Osteoblast (primary cell): ENCODE measurements around the gene KIAA1755. TPM values are rescaled to one million over a fixed set of nuclear protein-coding genes. Genes with fewer than 3 reads are reported as not detected.

Experiments used
- DNase-seq: peaks from one replicate; pipeline ENCODE4 v3.0.0; 2011; ENCODE audit warnings: low spot score, mixed read lengths; ENCODE audit not compliant: insufficient read length; ENCODE audit errors: missing footprints
- H2AFZ ChIP-seq: 2 replicates; pipeline ENCODE4 v1.6.0; 2011; ENCODE audit warnings: mild to moderate bottlenecking, low read length
- H3K27ac ChIP-seq: 2 replicates; pipeline ENCODE4 v1.5.1; 2011; ENCODE audit warnings: mild to moderate bottlenecking, low read depth, low read length, moderate library complexity
- H3K27me3 ChIP-seq: 2 replicates; pipeline ENCODE4 v1.6.0; 2012; ENCODE audit warnings: mild to moderate bottlenecking, control low read depth, inconsistent platforms, low read length, moderate library complexity; ENCODE audit not compliant: insufficient read depth
- H3K36me3 ChIP-seq: 2 replicates; pipeline ENCODE4 v1.5.1; 2011; ENCODE audit warnings: mild to moderate bottlenecking, low read length, control low read depth, moderate library complexity; ENCODE audit not compliant: insufficient read depth
- H3K4me1 ChIP-seq: 2 replicates; pipeline ENCODE4 v1.5.1; 2011; ENCODE audit warnings: mild to moderate bottlenecking, low read length, control low read depth, moderate library complexity; ENCODE audit not compliant: insufficient read depth
- H3K4me2 ChIP-seq: 2 replicates; pipeline ENCODE4 v1.6.0; 2011; ENCODE audit warnings: mild to moderate bottlenecking, low read length; ENCODE audit not compliant: insufficient read depth
- H3K4me3 ChIP-seq: fragments of 200-600 bp; sonication (generic); 3 replicates; pipeline ENCODE4 v1.5.1; 2012; ENCODE audit warnings: mild to moderate bottlenecking, low read length, inconsistent platforms; ENCODE audit not compliant: insufficient read depth
- H3K79me2 ChIP-seq: 2 replicates; pipeline ENCODE4 v1.6.0; 2012; ENCODE audit warnings: mild to moderate bottlenecking, low read length, control low read depth, inconsistent platforms; ENCODE audit not compliant: insufficient read depth
- H3K9me3 ChIP-seq: 2 replicates; pipeline ENCODE4 v1.5.1; 2011; ENCODE audit warnings: low read depth, low read length, control low read depth
- H4K20me1 ChIP-seq: 2 replicates; pipeline ENCODE4 v1.6.0; 2012; ENCODE audit warnings: mild to moderate bottlenecking, low read length, control low read depth; ENCODE audit not compliant: insufficient read depth
- total RNA-seq: library from RNA; depleted of rRNA; stranded (reverse); fragments of >200 nt; gene quantifications from 2 replicates; pipeline ENCODE4 v1.2.3, GENCODE V29; 2012
- TF ChIP-seq, protein P1 (sequence below): IDR thresholded peaks from 2 replicates; pipeline ENCODE4 v1.5.1; 2011; ENCODE audit warnings: mild to moderate bottlenecking, low read depth, low read length, moderate library complexity; ENCODE audit errors: extremely low read depth

The KIAA1755 gene
- total RNA-seq, 1 donor: 2.5 TPM

DNA sequence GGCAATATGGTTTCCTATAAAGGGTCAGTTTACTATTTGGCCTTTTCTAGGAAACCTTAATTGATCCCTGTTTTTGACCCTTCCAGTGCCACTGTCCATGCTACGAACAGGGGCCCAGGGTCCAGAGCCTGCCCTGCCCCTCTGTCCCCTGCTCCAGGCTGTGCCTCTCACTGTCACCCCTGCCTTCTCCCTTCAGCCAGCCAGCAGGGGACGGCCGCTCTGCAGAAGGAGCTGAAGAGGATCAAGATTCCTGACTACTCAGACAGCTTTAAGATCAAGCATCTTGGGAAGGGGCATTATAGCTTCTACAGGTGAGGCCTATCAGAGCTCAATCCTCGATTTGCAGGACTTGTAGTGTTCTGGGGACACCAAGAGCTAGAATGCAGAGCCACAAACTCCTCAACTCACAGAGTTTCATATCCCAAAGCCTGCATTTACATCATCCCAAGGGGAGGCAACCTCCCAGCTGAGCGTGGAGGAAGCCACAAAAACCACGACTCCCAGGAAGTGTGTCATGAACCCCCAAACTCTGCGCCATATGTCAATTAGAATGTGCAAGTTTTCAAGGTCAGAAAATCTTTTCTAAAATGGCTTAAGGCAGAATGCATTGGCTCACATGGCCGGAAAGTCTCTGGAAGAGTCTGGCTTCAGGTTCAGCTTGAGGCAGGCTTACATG, 47.0 kb upstream of the KIAA1755 start:
- Histone ChIP-seq H3K4me2 (peak overlapping the region; percentile 8), H3K27me3 (no peaks in the 10 kb centered on the region), H3K4me1 (peaks cover 20% of the 10 kb centered on the region), H3K9me3 (no peaks in the 10 kb centered on the region), H4K20me1 (no peaks in the 10 kb centered on the region), H3K4me3 (no peak overlapping the region), H2AFZ (peak overlapping the region; percentile 62), H3K36me3 (no peaks in the 10 kb centered on the region), H3K79me2 (no peaks in the 10 kb centered on the region), H3K27ac (no peak overlapping the region)
- no peak for DNase-seq
- TF ChIP-seq, protein P1, sequence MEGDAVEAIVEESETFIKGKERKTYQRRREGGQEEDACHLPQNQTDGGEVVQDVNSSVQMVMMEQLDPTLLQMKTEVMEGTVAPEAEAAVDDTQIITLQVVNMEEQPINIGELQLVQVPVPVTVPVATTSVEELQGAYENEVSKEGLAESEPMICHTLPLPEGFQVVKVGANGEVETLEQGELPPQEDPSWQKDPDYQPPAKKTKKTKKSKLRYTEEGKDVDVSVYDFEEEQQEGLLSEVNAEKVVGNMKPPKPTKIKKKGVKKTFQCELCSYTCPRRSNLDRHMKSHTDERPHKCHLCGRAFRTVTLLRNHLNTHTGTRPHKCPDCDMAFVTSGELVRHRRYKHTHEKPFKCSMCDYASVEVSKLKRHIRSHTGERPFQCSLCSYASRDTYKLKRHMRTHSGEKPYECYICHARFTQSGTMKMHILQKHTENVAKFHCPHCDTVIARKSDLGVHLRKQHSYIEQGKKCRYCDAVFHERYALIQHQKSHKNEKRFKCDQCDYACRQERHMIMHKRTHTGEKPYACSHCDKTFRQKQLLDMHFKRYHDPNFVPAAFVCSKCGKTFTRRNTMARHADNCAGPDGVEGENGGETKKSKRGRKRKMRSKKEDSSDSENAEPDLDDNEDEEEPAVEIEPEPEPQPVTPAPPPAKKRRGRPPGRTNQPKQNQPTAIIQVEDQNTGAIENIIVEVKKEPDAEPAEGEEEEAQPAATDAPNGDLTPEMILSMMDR: no peak

DNA sequence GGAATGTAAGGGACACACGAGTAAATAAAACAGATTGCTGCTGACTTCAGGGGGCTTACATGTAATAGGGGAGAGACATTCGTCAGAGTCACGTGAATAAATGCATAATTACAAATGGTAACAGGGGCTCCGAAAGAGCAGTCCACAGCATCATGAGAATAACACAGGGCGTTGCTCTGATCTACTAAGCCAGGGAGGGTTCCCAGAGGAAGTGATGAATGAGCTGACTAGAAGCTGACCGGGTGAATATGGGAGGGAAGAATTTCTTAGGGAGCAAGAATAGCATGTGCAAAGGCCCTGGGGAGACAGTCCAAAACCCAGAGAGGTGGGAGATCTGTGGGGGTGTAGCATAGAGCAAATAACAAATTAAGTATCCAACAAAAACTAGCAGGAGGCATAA, 45.8 kb upstream of the KIAA1755 start:
- H3K4me2 ChIP-seq: no peak overlapping the region
- H3K27ac ChIP-seq: no peak overlapping the region
- H3K27me3 ChIP-seq: no peaks in the 10 kb centered on the region
- H3K79me2 ChIP-seq: no peaks in the 10 kb centered on the region
- H3K4me3 ChIP-seq: no peak overlapping the region
- H3K9me3 ChIP-seq: no peaks in the 10 kb centered on the region
- TF ChIP-seq, protein P1: no peak
- peaks cover 20% of the 10 kb centered on the region for H3K4me1 ChIP-seq
- H4K20me1 ChIP-seq: no peaks in the 10 kb centered on the region
- no peak overlapping the region for H2AFZ ChIP-seq
- H3K36me3 ChIP-seq: no peaks in the 10 kb centered on the region
- no peak for DNase-seq

DNA sequence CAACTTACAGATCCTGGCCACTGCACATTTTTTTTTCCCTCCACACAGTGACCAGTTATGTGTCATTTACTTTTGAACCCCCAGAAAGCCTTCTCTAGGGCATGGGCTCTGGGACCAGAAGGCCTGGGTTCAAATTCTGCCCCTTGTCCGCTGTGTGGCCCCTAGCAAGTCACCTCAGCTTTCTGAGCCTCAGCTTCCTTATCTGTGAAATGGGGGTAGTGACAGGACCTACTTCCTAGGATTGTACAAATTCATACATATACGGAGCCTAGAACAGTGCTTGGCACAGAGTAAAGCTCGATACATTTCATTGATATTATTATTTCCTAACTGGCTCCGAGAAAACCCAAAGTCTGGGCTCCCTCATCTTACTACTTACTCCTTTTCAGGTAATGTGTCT, 45.0 kb upstream of the KIAA1755 start:
- H3K4me2 ChIP-seq: no peak overlapping the region

DNA sequence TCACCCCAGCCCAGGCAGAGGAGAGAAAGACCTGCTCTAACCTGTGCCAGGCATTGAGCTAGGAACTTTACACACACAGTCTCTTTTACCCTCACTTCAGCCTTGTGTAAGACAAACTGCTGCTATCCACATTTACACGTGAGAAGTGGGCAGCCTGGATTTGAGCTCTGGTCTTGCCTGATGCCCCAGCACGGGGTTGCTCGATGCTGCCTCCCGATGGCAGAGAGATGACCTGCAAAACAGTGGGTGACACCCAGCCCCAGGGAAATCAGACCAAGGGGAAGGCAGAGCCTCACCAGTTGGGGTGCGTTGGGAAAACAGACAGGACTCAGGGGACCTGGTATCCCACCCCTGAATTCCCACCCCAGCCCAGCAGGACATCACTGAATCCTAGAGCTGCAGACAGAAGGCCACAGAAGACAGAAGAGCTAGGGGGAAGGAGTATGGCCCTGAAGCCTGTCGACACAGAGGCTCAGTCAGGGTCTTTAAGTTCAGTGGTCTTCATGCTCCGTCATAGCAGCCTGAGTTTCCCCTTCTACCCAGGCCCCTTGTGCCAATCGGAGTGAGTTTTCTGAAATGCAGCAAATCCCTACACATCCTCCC, 44.4 kb upstream of the KIAA1755 start:
- no peaks in the 10 kb centered on the region for H3K36me3 ChIP-seq
- no peak overlapping the region for H3K27ac ChIP-seq
- no peak overlapping the region for H2AFZ ChIP-seq
- H3K4me2 ChIP-seq: no peak overlapping the region
- H3K27me3 ChIP-seq: no peaks in the 10 kb centered on the region
- no peaks in the 10 kb centered on the region for H3K9me3 ChIP-seq
- H3K79me2 ChIP-seq: no peaks in the 10 kb centered on the region
- H4K20me1 ChIP-seq: no peaks in the 10 kb centered on the region
- no peak overlapping the region for H3K4me3 ChIP-seq
- TF ChIP-seq, protein P1: peak; percentile 68
- DNase-seq: no peak
- H3K4me1 ChIP-seq: peaks cover 20% of the 10 kb centered on the region

More for the DNA sequence above, 45.0 kb upstream of the KIAA1755 start:
- Histone ChIP-seq H3K36me3 (no peaks in the 10 kb centered on the region), H3K4me3 (no peak overlapping the region), H3K27me3 (no peaks in the 10 kb centered on the region), H3K27ac (no peak overlapping the region), H4K20me1 (no peaks in the 10 kb centered on the region), H3K9me3 (no peaks in the 10 kb centered on the region), H3K4me1 (peaks cover 20% of the 10 kb centered on the region), H3K79me2 (no peaks in the 10 kb centered on the region), H2AFZ (no peak overlapping the region)
- DNase-seq: no peak
- TF ChIP-seq, protein P1: no peak
